HepG2 (cell line): Measurements from ENCODE around the gene EGLN1. TPM values are rescaled to one million over a fixed set of nuclear protein-coding genes. Genes with fewer than 3 reads are reported as not detected.

Experiments used
- CEBPB ChIP-seq: IDR thresholded peaks from 2 replicates; pipeline ENCODE4 v1.6.1; 2011; ENCODE audit warnings: low read depth, low read length, improper control_type of control experiment, borderline replicate concordance
- DR1 ChIP-seq: sonication (generic); formaldehyde crosslinking; IDR thresholded peaks from 2 replicates; pipeline ENCODE4 v1.8.0; 2021; ENCODE audit warnings: mild to moderate bottlenecking, missing genetic modification reagents, inconsistent platforms
- FIP1L1 ChIP-seq: fragments of 200-400 bp; formaldehyde crosslinking; IDR thresholded peaks from 2 replicates; pipeline ENCODE4 v1.6.1; 2018; ENCODE audit warnings: low read depth, mild to moderate bottlenecking, low read length, moderate library complexity, borderline replicate concordance; ENCODE audit not compliant: insufficient read depth
- FOXO1 ChIP-seq: sonication (generic); formaldehyde crosslinking; IDR thresholded peaks from 2 replicates; pipeline ENCODE4 v1.4.0; 2020; ENCODE audit warnings: missing genetic modification reagents
- HMG20B ChIP-seq: conservative IDR thresholded peaks from 2 replicates; pipeline ENCODE4 v1.6.1; 2016; ENCODE audit warnings: missing genetic modification reagents, missing compliant biosample characterization
- IKZF1 ChIP-seq: fragments of 450-650 bp; IDR thresholded peaks from 2 replicates; pipeline ENCODE4 v1.7.1; 2016
- MED1 ChIP-seq: sonication (generic); formaldehyde crosslinking; IDR thresholded peaks from 2 replicates; pipeline ENCODE4 v1.4.0; 2020; ENCODE audit warnings: missing genetic modification reagents
- NFYB ChIP-seq: sonication (generic); formaldehyde crosslinking; IDR thresholded peaks from 2 replicates; pipeline ENCODE4 v1.4.0; 2020; ENCODE audit warnings: missing genetic modification reagents
- PATZ1 ChIP-seq: sonication (generic); formaldehyde crosslinking; IDR thresholded peaks from 2 replicates; pipeline ENCODE4 v1.4.0; 2020; ENCODE audit warnings: missing genetic modification reagents
- SPEN ChIP-seq: sonication (generic); formaldehyde crosslinking; IDR thresholded peaks from 2 replicates; pipeline ENCODE4 v1.5.1; 2020; ENCODE audit warnings: low read depth, mild to moderate bottlenecking, missing genetic modification reagents
- TEAD2 ChIP-seq: sonication (generic); formaldehyde crosslinking; IDR thresholded peaks from 2 replicates; pipeline ENCODE4 v1.9.0; 2021; ENCODE audit warnings: missing genetic modification reagents
- WIZ ChIP-seq: sonication (generic); formaldehyde crosslinking; IDR thresholded peaks from 2 replicates; pipeline ENCODE4 v1.5.1; 2020; ENCODE audit warnings: mild to moderate bottlenecking, missing genetic modification reagents
- ZBTB38 ChIP-seq: sonication (generic); formaldehyde crosslinking; IDR thresholded peaks from 2 replicates; pipeline ENCODE4 v1.5.1; 2020; ENCODE audit warnings: mild to moderate bottlenecking, missing genetic modification reagents
- ZFP36L2 ChIP-seq: sonication (generic); formaldehyde crosslinking; IDR thresholded peaks from 2 replicates; pipeline ENCODE4 v1.4.0; 2020; ENCODE audit warnings: missing genetic modification reagents
- ZNF292 ChIP-seq: sonication (generic); formaldehyde crosslinking; IDR thresholded peaks from 2 replicates; pipeline ENCODE4 v1.8.1; 2022; ENCODE audit warnings: mild to moderate bottlenecking, low read depth, missing genetic modification reagents, borderline replicate concordance
- ZNF350 ChIP-seq: sonication (generic); formaldehyde crosslinking; IDR thresholded peaks from 2 replicates; pipeline ENCODE4 v1.4.0; 2020; ENCODE audit warnings: mild to moderate bottlenecking, low read depth, missing genetic modification reagents, borderline replicate concordance
- ZNF484 ChIP-seq: sonication (generic); formaldehyde crosslinking; IDR thresholded peaks from 2 replicates; pipeline ENCODE4 v1.5.1; 2020; ENCODE audit warnings: mild to moderate bottlenecking, low read depth, missing genetic modification reagents, borderline replicate concordance
- ZNF557 ChIP-seq: sonication (generic); formaldehyde crosslinking; IDR thresholded peaks from 2 replicates; pipeline ENCODE4 v1.4.0; 2020; ENCODE audit warnings: missing genetic modification reagents
- ZNF564 ChIP-seq: sonication (generic); formaldehyde crosslinking; IDR thresholded peaks from 2 replicates; pipeline ENCODE4 v1.8.1; 2023; ENCODE audit warnings: mild to moderate bottlenecking, missing genetic modification reagents
- ZNF598 ChIP-seq: sonication (generic); formaldehyde crosslinking; IDR thresholded peaks from 2 replicates; pipeline ENCODE4 v1.5.1; 2020; ENCODE audit warnings: mild to moderate bottlenecking, missing genetic modification reagents, borderline replicate concordance
- ZNF652 ChIP-seq: IDR thresholded peaks from 2 replicates; pipeline ENCODE4 v1.6.1; 2016; ENCODE audit warnings: low read depth, borderline replicate concordance
- ZNF777 ChIP-seq: sonication (generic); formaldehyde crosslinking; IDR thresholded peaks from 2 replicates; pipeline ENCODE4 v1.4.0; 2020; ENCODE audit warnings: missing genetic modification reagents
- polyA plus RNA-seq, 8 experiments: library from polyadenylated mRNA; depleted of rRNA in 3 of 8; stranded (reverse) in 7 of 8; unstranded in 1 of 8; fragments of >200 nt; fragmentation: Illumina TruSeq in 4 of 8; extraction: Trizol in 4 of 8; gene quantifications; 2 replicates each; pipeline versions ENCODE4 v1.2.1 to v1.2.3, GENCODE V29; 2011 to 2016; ENCODE audit warnings: low read depth in 4 of 8, missing spikeins in 1 of 8, mixed read lengths in 1 of 8; ENCODE audit not compliant: insufficient read depth in 1 of 8
- total RNA-seq, 5 experiments: library from RNA; depleted of rRNA; stranded (reverse); fragments of >200 nt; fragmentation: Illumina TruSeq; extraction: Trizol; gene quantifications; 2 replicates each; pipeline ENCODE4 v1.2.3, GENCODE V29; 2016; ENCODE audit warnings: low read depth in 1 of 5
- TF ChIP-seq, protein P1 (sequence below): IDR thresholded peaks from 2 replicates; pipeline ENCODE4 v1.6.1; 2016; ENCODE audit warnings: missing genetic modification reagents, missing compliant biosample characterization
- TF ChIP-seq, protein P2 (sequence below): sonication (generic); formaldehyde crosslinking; conservative IDR thresholded peaks from 2 replicates; pipeline ENCODE4 v1.4.0; 2020; ENCODE audit warnings: mild to moderate bottlenecking, missing genetic modification reagents, moderate library complexity
- TF ChIP-seq, protein P3 (sequence below): sonication (generic); formaldehyde crosslinking; IDR thresholded peaks from 2 replicates; pipeline ENCODE4 v1.4.0; 2020; ENCODE audit warnings: missing genetic modification reagents

Gene EGLN1
- total and polyA plus RNA-seq, 2 of the 13 experiments (the other 11 are each of a cell fraction or from before 2014, with no cell fraction given) = 34.4 to 44.1 TPM

DNA sequence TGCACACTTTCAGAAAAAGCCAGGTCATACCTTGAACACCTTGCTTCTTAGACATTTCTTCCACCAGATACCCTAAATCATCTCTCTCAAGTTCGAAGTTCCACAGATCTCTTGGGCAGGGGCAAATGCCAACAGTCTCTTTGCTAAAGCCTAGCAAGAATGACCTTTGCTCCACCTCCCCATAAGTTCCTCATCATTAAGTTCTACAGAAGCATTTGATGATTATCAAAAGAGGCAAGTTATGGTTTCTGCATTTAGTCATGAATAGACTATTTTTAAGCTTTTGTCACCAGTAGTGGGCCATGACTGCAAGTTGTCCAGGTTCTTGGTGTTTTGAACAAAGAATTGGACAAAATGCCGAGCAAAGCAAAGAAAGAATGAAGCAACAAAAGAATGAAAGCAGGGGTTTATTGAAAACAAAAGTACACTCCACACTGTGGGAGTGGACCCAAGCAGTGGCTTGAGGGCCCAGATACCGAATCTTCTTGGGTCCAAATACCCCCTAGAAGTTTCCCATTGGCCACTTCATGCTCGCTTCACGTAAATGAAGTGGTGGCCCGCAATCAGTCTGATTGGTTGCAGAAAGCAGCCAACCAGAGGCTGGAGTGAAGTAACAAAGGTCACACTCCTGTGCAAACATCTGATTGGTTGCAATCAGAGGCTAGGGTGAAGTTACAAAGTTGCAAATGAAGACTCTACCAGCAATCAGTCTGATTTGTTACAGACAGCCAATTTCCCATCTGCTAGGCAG is 9.8 kb upstream of the EGLN1 start (continued):
- TF ChIP-seq ZFP36L2 (CRISPR knock-in tag) (no peak), ZNF598 (CRISPR knock-in tag) (no peak), ZNF652 (no peak), FOXO1 (CRISPR knock-in tag) (no peak), FIP1L1 (no peak), ZNF564 (CRISPR knock-in tag) (no peak), PATZ1 (CRISPR knock-in tag) (no peak), ZNF557 (CRISPR knock-in tag) (no peak), ZBTB38 (no peak), TEAD2 (CRISPR knock-in tag) (no peak), CEBPB (0 out of 2 replicates have a peak, but pooled peaks have one; percentile 38), IKZF1 (no peak), HMG20B (CRISPR knock-in tag) (no peak), DR1 (CRISPR knock-in tag) (no peak), WIZ (no peak), ZNF350 (CRISPR knock-in tag) (no peak), SPEN (no peak), MED1 (0 out of 2 replicates have a peak, but pooled peaks have one; percentile 18), NFYB (CRISPR knock-in tag) (peak; percentile 85), ZNF292 (CRISPR knock-in tag) (no peak), ZNF484 (CRISPR knock-in tag) (no peak), ZNF777 (CRISPR knock-in tag) (no peak)
- TF ChIP-seq, protein P1, sequence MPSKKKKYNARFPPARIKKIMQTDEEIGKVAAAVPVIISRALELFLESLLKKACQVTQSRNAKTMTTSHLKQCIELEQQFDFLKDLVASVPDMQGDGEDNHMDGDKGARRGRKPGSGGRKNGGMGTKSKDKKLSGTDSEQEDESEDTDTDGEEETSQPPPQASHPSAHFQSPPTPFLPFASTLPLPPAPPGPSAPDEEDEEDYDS (CRISPR knock-in tag) = peak; percentile 71
- TF ChIP-seq, protein P2, sequence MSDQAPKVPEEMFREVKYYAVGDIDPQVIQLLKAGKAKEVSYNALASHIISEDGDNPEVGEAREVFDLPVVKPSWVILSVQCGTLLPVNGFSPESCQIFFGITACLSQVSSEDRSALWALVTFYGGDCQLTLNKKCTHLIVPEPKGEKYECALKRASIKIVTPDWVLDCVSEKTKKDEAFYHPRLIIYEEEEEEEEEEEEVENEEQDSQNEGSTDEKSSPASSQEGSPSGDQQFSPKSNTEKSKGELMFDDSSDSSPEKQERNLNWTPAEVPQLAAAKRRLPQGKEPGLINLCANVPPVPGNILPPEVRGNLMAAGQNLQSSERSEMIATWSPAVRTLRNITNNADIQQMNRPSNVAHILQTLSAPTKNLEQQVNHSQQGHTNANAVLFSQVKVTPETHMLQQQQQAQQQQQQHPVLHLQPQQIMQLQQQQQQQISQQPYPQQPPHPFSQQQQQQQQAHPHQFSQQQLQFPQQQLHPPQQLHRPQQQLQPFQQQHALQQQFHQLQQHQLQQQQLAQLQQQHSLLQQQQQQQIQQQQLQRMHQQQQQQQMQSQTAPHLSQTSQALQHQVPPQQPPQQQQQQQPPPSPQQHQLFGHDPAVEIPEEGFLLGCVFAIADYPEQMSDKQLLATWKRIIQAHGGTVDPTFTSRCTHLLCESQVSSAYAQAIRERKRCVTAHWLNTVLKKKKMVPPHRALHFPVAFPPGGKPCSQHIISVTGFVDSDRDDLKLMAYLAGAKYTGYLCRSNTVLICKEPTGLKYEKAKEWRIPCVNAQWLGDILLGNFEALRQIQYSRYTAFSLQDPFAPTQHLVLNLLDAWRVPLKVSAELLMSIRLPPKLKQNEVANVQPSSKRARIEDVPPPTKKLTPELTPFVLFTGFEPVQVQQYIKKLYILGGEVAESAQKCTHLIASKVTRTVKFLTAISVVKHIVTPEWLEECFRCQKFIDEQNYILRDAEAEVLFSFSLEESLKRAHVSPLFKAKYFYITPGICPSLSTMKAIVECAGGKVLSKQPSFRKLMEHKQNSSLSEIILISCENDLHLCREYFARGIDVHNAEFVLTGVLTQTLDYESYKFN (CRISPR knock-in tag) = 0 out of 2 replicates have a peak, but pooled peaks have one; percentile 30
- TF ChIP-seq, protein P3, sequence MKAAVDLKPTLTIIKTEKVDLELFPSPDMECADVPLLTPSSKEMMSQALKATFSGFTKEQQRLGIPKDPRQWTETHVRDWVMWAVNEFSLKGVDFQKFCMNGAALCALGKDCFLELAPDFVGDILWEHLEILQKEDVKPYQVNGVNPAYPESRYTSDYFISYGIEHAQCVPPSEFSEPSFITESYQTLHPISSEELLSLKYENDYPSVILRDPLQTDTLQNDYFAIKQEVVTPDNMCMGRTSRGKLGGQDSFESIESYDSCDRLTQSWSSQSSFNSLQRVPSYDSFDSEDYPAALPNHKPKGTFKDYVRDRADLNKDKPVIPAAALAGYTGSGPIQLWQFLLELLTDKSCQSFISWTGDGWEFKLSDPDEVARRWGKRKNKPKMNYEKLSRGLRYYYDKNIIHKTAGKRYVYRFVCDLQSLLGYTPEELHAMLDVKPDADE (CRISPR knock-in tag) = no peak
